Activated CD4-positive, CD25-positive, alpha-beta regulatory T cell treated with anti-CD3 and anti-CD28 coated beads, Interleukin-2, amount 50 U/mL, for 72 hours (primary cell): Measurements from ENCODE around the gene PAX6.

Source experiments
- DNase-seq: peaks from one replicate; pipeline ENCODE4 v3.0.0; 2021

The PAX6 gene

GRCh38 chr11:31810779-31811647, at the start of gene PAX6:
PAX6 (minus strand) TSS chr11:31811322; CDS start chr11:31806411, 4,911 bp downstream.
- DNase-seq = no peak

DNA sequence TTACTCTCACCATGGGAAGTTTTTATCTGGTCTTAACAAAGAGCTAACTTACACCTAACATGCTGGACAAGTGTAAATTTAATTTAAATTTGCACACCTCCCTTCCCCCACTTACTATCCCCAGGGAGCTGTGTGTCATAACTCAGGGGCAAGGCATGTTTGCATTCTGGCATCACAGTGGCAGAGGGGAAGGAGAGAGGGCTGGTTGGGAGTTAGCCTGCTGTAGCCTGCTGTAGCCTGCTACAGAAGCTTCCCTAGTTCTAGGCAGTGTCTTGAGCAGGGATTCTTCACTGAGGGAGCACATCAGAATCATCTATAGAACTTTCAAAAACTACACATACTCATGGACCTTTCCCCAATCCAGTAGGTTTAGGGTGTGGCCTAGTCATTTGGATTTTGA, 49.3 kb upstream of the PAX6 start:
- no peak for DNase-seq

DNA sequence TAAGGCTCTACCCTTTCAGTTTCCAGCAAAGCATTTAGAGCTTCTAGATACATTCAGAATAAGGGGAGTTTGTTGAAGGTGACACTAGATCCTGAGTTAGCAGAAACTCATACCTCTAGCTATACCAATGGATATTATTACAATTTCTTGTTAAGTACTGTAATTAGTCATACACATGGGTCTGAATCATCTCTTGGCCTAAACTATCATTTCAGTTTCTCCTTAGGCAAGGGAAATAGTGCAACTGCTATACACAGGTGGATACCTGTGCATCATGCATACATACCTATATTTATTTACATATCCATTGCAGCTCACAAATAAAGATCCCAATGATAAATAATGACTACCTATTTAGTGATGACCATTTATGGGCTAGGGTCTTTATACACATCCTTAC, 45.1 kb upstream of the PAX6 start:
- no peak for DNase-seq

- no peak for DNase-seq
These were observed 44.3 kb upstream of the PAX6 start for GRCh38 chr11:31855466-31855865.

GRCh38 chr11:31850365-31850764, 39.2 kb upstream of the PAX6 start:
- no peak for DNase-seq

DNA sequence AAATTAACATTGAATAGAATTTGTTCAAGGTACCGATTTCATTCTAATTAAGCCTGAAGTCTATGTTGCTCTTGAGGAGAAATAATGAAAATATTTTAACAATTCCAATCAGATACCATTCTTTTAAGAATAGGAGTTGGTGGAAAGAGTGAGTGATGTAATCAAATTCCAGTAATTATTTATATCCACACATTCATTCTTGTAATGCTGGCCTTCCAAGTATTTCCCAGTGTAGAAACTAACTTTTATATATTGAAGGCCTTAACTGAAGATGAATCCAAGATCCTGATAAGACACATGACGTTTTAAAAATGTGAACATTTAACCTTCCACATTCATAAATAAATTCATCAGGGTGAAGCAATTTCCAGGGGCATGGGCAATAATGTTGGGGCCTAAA, 36.6 kb upstream of the PAX6 start:
- no peak for DNase-seq

DNA sequence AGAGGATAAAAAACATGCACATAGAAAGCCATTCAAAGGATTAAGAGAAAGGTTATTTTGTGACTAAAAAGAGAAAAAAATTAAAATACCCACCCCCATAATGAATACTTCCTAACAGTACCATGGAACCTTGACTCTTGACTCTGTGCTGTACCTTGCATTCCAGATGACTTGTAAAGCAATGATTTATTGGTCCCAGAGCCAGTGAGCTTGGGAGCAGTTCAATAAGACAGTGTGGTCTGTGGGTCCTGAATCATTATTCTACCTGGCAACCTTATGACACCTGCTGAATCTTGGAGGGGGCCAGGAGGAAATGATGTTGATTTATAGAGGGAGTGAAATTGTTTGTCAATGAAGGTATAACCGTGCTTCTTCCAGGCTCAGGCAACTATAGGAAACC, 34.2 kb upstream of the PAX6 start:
- no peak for DNase-seq

- DNase-seq = no peak
These were observed 33.2 kb upstream of the PAX6 start for GRCh38 chr11:31844351-31844750.

DNA sequence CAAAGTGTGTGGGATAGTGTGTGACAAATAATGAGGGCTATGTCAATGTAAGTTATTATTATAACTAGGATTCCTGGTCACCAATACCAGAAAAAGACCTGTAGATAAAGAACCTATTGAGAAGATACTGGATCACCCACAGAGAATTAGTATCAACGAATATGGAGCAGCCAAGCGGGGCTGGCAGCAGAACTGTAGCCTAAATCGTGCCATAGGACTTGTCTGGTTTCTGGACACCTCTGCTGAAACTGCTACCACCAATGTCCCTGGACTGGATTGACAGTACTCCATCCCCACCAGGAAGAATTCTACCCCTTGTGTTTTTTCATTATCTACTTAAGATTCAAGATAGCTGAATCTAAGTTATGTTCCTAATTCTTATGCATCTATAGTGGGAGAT, 30.3 kb upstream of the PAX6 start:
- no peak for DNase-seq

GRCh38 chr11:31834237-31834636, 23.1 kb upstream of the PAX6 start:
- DNase-seq = no peak

DNA sequence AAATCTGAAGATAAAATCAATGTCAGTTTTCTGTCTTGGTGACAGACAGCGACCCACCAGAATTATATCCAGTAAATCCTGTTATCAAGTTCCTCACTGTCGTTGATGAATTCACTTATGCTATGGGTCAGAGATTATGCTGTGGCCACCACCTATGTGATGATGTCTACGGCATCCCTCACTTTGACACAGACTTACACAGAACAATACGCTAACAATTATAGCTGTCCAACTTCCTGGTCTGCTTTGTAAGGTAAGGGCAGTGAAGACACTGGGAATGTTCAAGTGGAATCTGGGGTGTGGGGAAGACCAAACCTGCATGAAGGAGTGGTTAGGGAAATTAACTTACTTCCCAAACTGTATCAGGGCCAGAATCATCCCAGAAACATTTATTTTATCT, 19.3 kb upstream of the PAX6 start:
- DNase-seq = no peak

GRCh38 chr11:31828217-31828616, 17.1 kb upstream of the PAX6 start:
- no peak for DNase-seq

DNA sequence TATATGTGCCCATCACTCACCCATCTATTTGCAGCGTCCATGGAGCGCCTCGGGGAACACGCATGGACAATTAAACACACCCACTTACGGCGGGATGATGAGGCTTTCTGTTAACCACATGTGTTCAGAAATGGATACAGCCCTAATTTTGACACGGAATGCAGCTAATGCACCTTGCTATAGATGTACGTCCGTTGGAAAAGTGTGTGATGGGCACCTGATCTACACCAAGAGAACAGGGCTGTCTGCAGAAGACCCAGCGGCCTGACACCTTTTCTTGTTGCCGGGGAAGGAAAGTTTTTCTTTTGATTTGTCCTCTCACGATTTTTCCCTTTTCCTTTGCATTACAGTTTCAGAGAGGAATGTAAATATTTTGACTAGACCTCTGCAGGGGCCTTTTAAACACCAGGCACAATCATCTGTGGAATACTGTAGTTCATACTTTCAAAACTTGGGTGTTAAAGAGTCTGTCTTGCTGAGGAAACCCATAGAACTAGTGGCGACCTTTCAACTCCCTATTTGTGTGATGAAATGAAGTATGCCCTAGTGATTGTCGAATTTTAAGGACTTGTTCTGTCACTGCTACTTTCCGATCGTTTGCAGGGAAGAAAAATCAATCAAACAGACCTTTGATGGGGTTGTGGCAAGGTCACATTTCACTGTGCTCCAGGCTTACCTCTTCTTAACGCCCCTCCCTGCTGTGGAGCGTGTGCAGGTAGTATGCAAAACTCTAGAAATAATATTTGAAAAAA, 16.5 kb upstream of the PAX6 start:
- no peak for DNase-seq

GRCh38 chr11:31826536-31827438, 15.7 kb upstream of the PAX6 start:
- DNase-seq = no peak

DNA sequence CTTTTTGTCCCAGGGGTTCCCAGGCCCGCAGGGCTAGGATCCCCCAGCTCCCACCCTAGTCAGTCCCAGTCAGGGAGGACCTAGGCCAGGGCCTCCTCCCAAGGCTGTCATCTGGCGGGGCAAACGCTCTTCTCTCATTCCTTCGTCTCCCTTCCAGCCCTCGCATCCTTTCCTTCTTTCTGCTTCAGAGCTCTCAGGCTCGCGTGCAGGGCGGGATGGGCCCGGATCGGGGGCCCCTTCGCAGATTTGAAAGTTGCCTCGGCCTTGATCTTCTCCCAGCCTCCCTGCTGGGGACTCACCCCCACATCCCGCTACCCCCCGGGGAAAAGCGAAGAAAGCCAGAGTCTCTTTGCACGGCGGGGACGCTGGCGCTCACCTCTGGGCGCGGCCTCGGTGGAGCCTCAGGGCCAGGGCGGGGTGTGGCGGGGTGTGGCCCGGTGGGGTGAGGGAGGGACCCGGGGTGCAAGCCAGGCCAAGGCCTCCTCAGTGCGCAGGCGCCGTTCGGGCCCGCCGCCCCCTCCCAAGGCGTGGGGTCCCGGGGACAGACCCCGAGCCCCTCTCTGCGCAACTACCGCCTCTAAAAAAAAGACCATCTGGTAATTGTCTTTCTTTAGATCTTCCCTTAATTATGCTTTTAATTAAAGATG, 14.8 kb upstream of the PAX6 start:
- no peak for DNase-seq

DNA sequence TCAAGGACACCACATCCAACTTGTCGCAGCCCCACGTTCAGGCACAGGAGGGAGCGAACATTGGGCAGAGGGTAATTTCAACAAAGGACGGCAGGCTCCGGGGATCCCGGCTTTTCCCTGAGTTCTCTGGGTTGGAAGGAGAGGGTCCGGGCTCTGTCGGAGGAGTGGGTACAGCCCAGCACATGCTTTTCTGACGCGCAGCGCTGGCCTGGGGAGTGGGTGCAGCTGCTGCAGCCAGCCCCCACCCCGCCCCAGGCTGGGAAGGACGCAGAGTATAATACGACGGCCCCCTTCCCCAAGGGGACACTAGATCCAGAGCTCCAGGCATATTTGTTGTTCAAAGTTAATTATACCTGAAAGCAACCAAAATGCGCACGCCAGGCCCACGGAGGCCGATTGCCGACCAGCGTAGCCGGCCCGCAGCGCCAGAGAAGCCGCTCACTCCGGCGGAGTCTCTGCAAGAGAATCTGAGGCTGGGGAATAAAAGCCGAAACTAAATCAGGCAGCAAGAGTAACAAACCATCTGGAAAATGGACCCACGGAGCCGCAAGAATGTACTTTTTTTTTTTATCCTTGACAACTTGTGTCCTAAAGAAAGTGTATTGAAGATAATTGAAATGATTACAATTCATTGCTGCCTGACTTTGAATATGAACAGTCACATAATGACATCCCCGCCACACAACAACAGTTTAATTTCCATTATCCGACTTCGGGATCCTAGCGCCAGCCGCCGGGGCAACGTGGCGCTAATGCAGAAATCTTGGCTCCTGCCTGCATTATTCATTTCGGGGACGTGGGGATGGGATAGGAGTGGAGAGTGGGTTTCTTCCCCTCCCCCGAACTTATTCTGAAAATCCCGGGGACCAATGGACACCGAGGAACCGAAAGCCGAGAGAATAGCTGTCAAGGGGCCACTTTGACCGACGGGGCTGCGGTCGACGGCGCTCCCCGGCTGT, 14.0 kb upstream of the PAX6 start:
- no peak for DNase-seq

- DNase-seq = no peak
These were observed 13.3 kb upstream of the PAX6 start for GRCh38 chr11:31824332-31824878.

DNA sequence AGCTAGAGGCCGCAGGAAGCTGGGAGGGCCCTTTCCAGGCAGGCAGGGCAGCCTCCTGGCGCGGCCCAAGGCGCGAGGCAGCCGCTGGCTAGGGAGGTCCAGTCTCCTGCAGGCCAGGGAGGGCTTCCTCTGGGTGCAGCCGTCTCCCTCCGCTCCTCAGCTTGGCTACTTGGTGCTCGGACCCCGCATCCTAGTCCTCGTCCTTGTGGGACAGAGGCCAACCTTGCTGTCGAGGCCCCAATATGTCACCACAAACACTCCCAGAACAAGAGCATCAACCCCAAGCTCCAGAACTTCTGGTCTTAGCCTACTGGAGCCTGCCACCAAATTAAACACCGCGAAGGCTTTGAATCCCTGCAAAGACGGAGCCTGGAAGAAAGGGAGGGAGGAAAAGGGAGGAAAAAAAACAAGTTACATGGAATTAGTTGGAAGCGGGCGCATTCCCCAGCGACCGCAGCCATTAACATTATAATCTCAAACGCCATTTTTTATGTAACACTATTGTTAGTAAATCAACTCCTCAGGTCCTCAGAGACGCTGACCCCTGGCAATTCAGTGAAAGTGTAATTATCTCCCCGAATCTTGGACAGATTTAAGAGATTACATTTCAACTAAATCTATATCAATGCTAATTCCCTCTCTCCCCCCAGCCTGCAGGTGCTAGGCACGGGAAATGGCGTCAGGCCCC, 12.7 kb upstream of the PAX6 start:
- DNase-seq = no peak

DNA sequence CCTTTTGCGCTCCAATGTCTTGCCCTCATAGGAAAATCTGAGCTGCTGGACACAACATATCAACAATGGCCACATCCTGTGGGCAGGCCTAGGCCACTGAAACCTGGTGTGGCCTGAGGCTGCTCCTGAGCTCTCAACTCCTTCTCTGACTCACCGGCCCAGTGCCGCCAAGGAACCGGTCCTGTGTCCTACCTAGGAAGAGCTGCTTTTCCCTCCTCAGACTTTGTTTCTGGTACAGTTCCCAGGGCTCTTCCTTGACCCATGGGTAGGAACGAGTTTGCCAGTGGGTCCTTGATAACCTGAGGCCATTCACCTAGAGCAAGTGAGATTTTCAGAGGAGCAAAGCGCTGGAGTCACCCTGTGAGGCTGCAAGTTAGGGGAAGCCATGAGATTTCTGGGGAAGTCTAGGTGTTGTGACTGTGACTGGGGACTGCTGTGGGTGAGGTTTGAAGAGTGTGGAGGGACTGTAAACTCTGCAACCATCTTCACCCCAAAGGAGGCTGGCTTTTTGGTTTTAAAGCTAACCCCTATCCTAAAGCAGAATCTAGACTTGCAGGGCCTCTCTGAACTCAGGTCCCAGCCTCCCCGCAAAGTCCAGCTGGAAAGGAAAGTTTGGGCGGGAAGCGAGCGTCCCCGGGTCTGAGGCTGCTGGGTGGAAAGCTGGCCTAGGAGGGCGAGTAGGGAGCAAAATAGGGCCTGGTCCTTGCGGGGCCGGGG, 12.0 kb upstream of the PAX6 start:
- no peak for DNase-seq
